Measurements from ENCODE around the gene MEX3D.

Gene MEX3D

GRCh38 chr19:1574354-1575136, 6.4 kb upstream of the MEX3D start:
- no peak overlapping the region for H3K4me3 ChIP-seq (ENCODE audit: low read depth, low read length)

GRCh38 chr19:1572795-1573194, 4.7 kb upstream of the MEX3D start:
- H3K4me3 ChIP-seq (ENCODE audit: low read depth, low read length) = no peak overlapping the region

- no peak overlapping the region for H3K4me3 ChIP-seq (ENCODE audit: low read depth, low read length)
Measured at GRCh38 chr19:1571358-1571757, 3.2 kb upstream of the MEX3D start.

GRCh38 chr19:1570836-1571235, 2.7 kb upstream of the MEX3D start:
- H3K4me3 ChIP-seq (ENCODE audit: low read depth, low read length) = no peak overlapping the region

DNA sequence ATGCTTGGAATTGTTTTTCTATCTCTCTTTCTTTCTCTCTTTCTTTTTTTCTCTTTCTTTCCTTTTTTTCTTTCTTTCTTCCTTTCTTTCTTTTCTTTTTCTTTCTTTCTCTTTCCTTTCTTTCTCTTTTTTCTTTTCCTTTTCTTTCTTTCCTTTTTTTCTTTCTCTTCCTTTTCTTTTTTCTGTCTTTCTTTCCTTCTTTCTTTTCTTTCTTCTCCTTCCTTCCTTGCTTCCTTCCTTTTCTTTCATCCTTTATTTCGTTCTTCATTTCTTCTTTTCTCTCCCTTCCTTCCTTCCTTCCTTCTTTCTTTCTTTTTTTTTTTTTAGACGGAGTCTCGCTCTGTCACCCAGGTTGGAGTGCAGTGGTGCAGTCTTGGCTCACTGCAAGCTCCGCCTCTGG, 1.9 kb upstream of the MEX3D start:
- H3K4me3 ChIP-seq (ENCODE audit: low read depth, low read length) = no peak overlapping the region

- H3K4me3 ChIP-seq (ENCODE audit: low read depth, low read length) = no peak overlapping the region
Measured at GRCh38 chr19:1567848-1568227, 287 bp downstream of the MEX3D start.

- peak overlapping the region; percentile 80 for H3K4me3 ChIP-seq (ENCODE audit: low read depth, low read length)
Measured at GRCh38 chr19:1567116-1567847, 843 bp downstream of the MEX3D start.

- H3K4me3 ChIP-seq (ENCODE audit: low read depth, low read length) = peak overlapping the region; percentile 80
Measured at GRCh38 chr19:1566392-1567115, 1.6 kb downstream of the MEX3D start.

- no peak overlapping the region for H3K4me3 ChIP-seq (ENCODE audit: low read depth, low read length)
Measured at GRCh38 chr19:1563251-1563650, 4.9 kb downstream of the MEX3D start.

DNA sequence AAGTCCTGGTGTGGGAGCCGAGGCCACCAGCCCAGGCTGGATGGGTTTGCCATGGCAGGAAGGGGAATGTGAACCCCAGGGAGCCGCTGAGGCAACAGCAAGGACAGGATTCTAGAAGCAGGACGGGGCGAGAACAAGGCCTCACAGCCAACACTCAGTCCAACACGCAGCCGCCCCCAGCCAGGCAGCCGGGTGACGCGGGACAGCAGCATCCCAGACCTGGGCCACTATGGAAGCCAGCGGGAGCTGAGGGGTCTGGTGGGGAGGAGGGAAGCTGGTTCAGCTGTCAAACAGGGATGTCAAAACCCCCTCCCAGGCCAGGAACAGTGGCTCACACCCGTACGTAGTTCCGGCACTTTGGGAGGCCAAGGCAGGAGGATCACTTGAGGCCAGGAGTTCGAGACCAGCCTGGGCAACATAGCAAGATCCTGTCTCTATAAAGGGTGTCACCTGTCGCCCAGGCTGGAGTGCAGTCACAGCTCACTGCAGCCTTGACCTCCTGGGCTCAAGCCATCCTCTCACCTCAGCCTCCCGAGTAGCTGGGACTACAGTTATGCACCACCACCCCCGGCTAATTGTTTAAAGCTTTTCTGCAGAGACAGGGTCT, 6.8 kb downstream of the MEX3D start:
- no peak overlapping the region for H3K4me3 ChIP-seq (ENCODE audit: low read depth, low read length)

DNA sequence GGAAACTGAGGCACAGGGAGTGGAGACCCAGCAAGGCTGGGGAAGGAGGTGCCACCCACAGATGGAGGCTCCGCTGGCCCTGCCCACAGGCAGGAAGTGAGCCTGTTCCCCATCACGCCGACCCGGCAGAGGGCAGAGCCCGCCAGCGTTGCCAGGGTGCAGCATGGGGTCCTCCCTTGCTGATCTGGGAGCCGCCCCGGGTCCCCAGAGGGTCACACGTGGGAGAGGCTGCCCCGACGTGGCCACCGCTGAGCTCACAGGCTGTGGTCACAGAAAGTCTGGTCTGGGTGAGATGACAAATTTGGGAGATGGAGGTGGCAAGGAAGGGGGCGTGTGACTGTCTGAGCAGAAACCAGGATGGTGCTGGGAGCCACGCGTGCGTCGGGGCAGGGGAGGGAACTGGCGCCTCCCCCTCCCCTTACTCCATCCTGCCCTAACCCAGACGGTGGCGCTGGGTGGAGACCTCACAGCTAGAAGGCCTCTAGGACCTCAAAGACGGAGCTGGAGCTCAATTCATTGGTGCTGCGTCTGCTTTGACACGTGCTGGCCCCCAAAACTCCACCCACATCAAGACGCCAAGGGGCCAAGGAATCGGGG, 7.7 kb downstream of the MEX3D start:
- H3K4me3 ChIP-seq (ENCODE audit: low read depth, low read length) = no peak overlapping the region

DNA sequence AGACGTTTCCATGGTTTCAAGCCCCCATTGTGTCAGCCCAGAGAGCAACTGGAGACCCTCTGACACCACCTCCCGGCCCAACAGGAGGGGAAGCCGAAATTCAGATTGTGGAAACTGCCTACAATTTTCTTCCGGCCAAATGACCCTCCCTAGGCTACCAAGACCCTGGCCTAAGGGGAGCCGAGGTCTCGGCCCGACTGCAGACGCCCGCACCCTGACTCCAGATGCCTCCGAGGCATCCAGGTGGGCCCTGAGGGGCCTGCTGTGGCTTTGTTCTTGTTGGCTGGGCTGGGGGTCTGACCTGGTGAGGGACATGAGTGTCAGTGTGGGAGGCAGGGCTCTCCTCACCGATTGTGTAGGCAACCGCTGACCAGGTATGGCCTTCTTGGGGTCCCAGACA, 9.6 kb downstream of the MEX3D start:
- H3K4me3 ChIP-seq (ENCODE audit: low read depth, low read length) = no peak overlapping the region

DNA sequence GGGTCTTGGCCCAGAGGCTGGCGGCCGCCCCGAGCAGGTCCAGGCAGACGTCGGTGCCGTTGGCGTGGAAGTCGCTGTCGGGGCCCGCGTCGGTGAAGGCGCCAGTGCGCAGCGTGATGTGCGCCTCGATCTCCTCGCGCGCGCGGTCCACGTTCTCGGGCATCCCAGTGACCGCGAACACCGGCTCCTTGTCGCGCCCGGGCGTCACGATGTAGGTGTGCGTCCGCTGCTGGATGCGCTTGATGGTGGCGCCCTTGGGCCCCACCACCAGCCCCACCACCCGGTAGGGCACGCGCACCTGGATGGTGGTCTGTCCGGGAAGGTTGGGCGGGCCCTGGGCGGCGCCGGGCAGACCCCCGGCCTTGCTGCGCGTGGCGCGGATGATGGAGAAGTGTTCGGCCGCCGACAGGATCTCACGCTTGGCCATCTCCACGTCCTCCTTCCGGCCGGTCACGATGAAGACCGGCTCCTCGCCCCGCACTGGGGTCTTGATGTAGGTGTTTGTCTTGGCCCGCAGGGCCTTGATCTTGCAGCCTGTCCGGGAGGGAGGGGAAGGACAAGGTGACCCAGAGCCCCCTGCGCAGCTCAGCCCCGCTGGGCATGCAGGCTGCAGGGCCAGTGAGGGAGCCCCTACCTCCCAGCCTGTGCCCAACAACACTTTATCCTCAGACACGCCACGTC, 11.6 kb downstream of the MEX3D start:
- H3K4me3 ChIP-seq (ENCODE audit: low read depth, low read length) = no peak overlapping the region

DNA sequence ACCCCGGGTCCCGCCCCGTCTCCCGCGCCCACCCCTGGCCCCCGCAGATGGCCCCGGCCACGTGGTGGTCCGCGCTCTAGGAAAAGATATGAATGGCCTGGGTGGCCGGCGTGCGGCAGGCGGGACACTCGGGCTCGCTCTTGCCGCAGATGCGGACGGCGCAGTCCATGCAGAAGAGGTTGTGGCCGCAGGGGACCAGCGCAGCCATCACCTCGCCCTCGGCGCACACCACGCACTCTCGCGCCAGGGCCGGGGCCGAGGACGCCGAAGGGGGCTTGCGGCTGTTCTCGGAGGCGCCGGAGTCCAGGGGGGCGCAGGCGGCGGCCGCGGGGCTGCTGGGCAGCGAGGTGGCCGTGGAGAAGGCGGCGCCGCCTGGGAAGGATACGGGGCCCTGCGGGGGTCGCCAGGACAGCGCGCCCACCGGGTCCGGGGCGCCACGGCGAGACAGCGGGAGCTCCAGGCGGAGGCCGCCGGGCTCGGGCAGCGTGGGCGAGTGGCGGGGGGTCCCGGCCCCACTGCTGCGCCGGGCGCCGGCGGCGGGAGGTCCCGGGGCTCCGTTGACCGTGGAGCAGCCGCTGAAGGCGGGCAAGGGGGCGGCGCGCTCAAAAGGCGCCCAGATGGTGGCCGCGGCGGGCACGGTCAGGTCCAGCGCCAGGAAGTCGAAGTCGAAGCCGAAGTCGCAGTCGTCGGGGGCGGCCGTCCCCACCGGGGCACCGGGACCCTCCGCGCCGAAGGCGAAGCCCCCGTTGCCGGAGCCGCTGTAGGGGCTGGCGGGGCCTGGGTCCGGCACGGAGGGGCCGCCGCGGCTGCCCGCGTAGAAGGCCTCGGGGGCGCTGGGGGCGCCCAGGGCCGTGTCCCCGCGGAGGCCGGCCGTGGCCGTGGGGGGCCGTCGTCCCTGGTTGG, 12.4 kb downstream of the MEX3D start:
- no peak overlapping the region for H3K4me3 ChIP-seq (ENCODE audit: low read depth, low read length)

DNA sequence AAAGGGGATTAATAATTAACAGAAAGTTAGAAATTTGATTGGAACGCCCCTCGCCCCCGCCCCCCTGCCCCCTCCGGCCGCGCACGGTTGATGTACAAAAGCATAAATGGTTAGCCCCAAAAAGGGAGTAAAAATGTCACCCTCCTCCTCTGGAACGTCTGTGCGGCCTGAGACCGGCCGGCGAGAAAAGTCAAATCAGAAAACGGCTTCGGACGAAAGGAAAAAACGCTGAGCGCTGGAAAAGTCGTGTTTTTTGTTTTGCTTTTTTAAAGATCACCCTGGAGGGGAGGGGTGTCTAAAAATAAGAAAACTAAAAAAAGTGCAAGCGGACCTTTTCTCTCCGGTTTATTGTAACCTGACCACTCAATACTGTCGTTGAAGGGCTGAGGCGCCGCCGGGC, 13.2 kb downstream of the MEX3D start:
- H3K4me3 ChIP-seq (ENCODE audit: low read depth, low read length) = no peak overlapping the region

DNA sequence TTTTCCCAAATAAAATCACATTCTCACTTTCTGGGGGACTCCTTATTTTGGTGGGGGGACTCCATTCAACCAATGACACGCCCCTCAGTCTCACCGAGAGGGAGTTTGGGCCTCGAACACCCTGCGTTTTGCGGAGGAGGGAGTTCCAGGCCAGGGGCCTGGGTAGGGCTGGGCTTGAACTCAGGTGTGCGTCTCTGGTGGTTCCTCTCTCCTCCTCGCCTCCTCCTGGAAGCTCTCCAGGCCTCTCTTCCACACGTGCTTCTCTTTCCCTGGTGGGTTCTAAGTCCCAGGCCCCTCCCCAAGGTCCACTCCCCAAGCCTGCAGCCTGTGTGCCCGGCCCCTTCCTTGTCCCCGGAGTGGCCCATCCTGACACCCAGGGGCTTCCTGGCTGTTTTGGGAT, 14.7 kb downstream of the MEX3D start:
- H3K4me3 ChIP-seq (ENCODE audit: low read depth, low read length) = no peak overlapping the region

DNA sequence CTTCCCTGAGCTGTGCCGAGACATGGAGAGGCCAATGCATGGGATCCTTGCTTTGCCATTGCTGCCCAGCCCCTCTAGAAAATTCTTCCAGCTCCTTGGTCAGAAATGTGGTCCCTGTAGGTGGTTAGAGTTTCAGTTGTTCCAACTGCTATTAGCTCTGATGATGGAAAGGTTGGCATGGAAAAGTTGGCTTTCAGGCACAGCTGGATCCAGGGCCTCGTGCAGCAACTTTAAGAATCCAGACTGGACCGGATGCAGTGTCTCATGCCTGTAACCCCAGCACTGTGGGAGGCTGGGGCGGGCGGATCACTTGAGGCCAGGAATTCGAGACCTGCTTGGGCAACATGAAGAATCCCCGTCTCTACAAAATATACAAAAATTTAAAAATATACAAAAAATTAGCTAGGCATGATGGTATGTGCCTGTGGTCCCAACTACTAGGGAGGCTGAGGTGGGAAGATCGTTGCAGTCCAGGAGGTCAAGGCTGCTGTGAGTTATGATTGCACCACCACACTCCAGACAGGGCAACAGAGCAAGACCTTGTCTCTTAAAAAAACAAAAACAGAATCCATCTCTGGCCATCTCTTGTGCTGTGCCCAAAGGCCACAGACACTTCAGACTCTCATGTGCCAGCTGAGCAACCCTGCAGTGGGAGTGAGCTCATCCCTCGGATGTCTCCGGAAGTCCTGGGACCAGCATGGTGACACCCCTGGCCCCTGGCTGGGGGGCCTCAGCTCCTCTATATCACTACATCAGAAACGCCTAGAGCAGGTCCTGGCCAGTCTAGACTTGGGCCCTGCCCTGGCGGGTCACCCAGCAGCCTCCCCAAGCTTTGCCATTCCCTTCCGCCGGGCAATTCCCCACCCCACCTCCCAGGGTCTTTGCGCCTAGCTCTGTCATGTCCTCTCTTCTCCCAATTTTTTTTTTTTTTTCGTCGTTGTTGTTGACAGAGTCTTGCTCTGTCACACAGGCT, 16.8 kb downstream of the MEX3D start:
- no peak overlapping the region for H3K4me3 ChIP-seq (ENCODE audit: low read depth, low read length)

GRCh38 chr19:1549332-1549945, 18.7 kb downstream of the MEX3D start:
- no peak overlapping the region for H3K4me3 ChIP-seq (ENCODE audit: low read depth, low read length)

All from iPS-11a (cell line).